GM12801 (cell line): Measurements from ENCODE around the gene CXorf58.

Experiments used
- CTCF ChIP-seq: IDR thresholded peaks from one replicate; pipeline ENCODE4 v1.5.1; 2011; ENCODE audit warnings: control low read depth; ENCODE audit not compliant: insufficient read length; ENCODE audit errors: extremely low read depth

Gene CXorf58

GRCh38 chrX:23980011-23980441 is 72.2 kb downstream of the CXorf58 start:
- no peak for TF ChIP-seq CTCF

DNA sequence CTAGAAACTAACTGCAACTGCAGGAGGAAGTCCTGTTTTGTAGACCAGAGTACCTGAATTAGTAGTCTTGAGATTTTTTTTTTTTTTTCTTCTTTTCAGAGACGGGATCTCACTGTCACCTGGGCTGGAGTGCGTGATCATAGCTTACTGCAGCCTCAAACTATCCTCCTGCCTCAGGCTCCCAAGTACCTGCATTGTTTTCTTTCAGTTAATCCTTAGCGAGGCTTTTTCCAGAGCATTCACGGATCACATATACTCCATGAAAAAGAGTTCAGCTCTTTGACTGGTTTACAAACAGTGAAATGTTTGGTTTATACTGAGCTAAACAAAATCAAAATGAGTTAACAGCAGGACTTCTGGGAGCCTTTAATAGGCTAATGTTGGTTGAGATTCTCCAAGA is 73.4 kb downstream of the CXorf58 start:
- no peak for TF ChIP-seq CTCF

- no peak for TF ChIP-seq CTCF
Observed at GRCh38 chrX:23981711-23982110, 73.9 kb downstream of the CXorf58 start.

- no peak for TF ChIP-seq CTCF
Observed at GRCh38 chrX:23982891-23983290, 75.1 kb downstream of the CXorf58 start.
